HG02981 (cell line): ENCODE data around the gene PRMT7.

Source experiments
- ATAC-seq: cut with Tn5 transposase; IDR thresholded peaks from one replicate; pipeline ENCODE4 v1.9.1; 2021; ENCODE audit warnings: mild to moderate bottlenecking, moderate library complexity; ENCODE audit not compliant: unreplicated experiment

The PRMT7 gene

DNA sequence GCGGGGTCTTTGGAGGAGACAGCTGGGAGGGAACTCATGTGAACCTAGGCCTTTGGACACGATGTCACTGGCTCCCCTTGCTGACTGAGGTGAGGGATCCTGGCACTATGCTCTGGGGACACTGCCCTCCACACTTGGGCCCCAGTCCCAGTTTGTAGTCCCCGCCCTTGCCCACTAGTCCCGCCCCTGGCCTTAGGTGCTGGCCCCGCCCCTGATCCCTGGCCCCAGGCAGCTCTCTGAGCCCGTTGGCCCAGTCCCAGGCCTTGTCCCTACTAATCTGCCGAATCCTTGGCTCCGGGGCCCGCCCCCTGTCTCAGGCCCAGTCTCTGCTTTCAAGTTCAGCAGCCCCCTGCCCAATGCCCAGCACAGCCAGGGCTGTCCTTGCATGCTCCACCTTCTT, 76.5 kb downstream of the PRMT7 start:
- no peak for ATAC-seq

DNA sequence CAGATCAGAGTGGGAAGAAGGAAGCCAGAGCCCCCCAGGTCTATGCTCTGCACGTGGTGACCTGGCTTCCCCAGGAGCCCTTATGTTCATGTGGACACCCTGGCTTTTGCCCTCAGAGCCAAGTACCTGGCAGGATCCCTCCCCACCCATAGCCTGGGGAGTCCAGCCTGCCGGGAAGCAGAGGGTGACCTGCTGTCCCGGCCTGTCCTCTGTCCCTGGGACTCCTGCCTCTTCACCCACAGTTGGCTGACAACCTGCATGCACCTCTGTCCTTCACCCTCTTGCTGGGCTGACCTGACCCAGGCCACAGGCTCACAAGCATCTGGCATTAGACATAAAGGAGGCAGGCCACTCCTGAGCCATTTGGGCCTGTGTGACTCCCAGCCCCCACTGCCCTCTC, 77.3 kb downstream of the PRMT7 start:
- no peak for ATAC-seq

DNA sequence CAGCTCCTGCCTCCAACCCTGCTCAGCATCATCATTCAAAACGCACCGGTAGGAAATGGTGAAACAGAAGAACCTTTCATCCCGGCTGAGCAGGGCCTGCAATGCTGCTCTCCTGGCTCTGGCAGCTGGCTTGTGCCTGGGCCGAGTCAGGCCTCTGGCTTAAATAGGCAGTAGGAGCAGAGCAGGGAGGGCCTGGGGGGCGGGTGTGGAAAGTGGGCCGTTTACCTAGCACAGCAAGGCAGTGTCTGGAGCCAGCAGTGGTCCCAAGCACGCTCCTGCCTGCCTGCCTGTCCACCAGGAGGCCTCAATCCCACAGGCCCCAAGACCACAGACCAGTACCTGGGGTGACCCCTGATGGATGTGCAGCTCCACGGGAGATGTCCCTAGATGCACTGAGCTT, 78.2 kb downstream of the PRMT7 start:
- no peak for ATAC-seq

DNA sequence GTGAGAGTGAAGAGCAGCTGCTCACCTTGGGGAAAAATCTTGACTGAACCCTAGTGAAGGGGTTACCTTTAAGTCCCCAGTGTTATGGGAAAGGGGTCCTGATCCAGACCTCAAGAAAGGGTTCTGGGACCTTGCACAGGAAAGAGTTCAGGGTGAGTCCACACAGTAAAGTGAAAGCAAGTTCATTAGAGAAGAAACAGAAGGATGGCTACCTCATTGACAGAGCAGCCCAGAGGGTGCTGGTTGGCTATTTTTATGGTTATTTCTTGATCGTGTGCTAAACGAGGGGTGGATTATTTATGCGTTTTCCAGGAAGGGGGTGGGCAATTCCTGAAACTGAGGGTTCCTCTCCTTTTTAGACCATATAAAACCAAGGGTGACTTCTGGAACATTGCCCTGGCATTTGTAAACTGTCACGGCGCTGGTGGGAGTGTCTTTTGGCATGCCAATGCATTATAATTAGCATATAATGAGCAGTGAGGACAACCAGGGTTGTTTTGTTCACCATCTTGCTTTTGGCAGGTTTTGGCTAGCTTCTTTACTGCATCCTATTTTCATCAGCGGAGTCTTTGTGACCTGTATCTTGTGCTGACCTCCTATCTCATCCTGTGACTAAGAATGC, 79.0 kb downstream of the PRMT7 start:
- no peak for ATAC-seq

DNA sequence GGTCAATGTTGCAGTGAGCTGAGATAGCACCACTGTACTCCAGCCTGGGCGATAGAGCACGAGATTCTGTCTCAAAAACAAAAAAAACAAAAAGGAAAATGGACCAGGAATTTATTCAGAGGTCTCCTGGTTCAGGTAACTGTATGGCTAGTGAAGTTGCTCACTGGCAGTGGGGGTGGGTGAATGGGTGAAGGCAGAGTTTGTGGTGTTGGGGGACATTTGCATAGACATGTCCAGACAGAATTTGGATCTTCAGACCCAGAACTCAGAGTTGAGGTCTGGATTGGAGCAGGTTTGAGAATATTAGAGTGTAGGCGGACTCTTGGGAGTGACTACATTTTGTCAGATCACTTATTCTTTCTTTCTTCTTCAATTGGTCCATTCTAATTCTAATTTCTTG, 82.5 kb downstream of the PRMT7 start:
- ATAC-seq, result no peak

DNA sequence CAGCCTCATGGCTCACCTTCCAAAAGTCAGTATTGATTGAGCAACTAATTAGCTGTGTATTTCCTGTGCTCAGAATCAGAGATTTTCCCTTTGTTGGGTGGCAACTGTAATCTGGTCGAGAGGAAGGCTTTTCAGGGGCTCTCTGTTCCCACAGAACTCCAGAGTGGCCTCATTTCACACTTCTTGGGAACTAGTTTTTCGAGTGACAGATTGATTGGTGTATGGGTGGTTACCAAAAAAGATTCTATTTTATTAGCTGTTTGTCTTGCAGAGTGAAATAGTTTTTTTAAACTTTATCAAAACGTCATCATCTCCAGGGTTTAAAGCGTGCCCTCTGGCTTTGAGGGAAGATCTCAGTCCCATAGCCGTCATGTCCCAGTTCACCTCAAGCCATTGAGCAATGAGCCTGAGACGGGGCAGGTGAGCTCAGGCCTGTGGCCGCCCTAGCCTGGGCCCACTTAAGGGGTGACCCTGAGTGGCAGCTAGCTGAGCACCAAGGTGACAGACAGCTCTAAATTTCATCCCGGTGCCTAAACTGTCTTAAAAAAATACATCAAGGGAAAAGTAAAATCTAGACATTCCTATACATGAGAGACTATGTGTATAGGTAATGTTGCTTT, 84.5 kb downstream of the PRMT7 start:
- ATAC-seq, result no peak

DNA sequence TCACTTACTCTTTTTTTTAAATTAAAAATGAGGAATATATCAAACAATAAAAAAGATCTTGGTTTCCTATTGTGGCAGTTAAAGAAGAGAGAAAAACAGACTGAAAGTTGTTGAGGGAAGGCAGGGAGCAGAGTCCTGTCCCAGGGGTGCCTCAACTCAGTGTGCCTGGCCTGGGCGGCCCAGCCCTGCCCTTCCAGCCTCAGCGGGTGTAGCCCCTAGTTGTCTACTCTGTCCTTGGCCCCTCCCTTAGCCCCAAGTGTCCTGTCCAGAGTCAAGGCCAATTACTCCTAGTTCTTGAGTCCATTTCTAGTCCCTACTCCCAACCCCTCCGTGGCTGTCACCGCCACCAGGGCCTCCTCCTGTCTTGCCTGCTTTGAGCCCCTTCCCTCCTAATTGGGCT, 85.0 kb downstream of the PRMT7 start:
- ATAC-seq, result no peak

DNA sequence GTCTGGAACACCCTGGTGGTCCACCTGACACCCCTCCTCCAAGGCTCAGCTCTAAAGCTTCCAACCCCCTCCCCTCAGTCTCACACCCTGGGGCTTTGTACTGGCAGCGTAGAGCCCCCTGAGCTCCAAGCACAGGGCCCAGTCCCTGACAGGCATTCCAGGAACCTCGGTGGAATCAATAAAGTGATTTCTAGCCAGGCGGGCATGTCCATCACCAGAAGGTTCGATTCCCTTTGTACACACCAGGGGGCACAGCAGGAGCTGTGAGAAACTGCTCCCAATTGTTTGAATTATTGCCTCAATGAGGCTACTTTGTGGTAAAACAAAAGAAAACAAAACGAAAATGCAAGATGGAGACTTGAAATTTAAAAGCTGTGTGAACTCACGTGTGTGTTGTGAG, 85.7 kb downstream of the PRMT7 start:
- no peak for ATAC-seq

DNA sequence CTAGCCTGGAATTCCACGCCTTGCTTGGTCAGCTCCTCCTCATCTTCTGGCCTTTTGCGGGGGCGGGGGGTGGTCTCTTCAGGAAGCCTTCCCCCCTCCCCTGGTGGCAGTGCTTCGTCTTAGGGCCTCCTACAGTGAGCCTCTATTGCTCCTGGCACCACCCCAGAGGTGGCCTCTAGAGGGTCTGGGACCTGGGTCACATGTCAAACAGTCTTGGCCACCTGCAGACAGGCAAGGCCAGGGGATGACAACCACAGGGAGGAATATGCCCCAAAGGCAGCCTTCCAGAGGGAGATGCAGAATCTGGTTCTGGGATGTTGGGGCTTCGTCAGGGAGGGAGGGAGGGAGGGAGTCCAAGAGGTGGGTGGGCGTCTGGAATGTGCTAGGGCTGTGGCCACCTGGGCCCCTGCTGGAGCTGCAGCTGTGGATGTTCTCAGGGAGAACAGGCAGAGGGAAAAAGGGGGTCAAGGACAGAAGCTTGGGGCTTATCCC, 86.9 kb downstream of the PRMT7 start:
- ATAC-seq, result no peak

DNA sequence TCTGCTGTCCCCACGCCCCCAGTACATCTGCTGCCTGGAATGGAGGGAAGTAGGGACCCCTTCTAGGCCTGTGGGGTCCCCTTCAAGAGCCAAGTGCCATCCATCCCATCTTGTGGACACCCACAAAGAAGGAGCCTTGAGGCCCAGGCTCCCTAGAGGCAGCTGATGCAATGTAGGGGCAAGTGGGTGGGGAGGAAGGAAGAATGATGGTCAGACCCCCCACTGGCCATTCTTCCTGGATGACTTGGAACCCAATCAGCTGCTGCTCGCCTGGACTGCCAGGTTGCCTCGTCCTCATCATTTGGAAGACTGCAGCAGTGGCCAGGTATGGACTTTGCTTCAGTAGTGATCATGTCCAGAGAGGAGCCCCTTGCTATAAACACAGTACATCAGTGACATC, 88.6 kb downstream of the PRMT7 start:
- ATAC-seq, result no peak

DNA sequence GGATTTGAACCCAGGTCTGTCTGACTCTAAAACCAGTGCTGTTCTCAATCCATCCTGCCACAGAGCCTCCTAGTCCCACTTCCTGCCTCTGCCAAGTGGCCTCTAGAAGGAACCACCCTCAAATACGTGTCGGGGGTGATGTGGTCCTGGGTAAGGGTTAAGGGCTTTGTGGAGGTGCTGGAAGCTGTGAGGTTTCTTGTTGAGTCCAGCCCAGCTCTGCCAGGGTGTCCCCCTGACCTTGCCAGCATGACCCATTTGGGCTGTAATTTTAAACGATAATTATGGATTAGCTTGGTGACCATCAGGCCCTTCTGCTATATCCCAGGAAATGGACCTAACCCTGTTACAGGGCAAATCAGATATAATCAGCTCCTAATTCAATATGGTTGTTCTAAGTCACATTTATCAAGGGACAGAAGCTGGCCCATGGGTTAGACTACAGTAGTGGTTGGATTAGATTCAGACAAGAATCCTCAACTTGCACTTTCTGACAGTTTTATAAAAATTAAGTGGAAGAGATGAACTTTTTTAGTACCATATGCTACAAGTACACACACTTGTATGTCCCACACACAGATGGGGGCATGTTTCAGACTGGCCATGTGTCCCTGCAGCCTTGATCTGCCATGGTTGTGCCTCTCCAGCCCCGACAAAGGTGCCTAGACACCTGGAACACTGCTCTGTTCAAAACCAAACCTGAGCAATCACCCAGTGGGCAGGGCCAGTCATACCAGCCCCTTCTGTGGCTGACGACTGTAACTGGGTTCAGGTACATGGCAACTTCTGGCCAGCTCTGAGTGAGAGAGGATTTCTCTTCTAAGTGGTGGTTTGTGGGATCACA, 89.5 kb downstream of the PRMT7 start:
- no peak for ATAC-seq

DNA sequence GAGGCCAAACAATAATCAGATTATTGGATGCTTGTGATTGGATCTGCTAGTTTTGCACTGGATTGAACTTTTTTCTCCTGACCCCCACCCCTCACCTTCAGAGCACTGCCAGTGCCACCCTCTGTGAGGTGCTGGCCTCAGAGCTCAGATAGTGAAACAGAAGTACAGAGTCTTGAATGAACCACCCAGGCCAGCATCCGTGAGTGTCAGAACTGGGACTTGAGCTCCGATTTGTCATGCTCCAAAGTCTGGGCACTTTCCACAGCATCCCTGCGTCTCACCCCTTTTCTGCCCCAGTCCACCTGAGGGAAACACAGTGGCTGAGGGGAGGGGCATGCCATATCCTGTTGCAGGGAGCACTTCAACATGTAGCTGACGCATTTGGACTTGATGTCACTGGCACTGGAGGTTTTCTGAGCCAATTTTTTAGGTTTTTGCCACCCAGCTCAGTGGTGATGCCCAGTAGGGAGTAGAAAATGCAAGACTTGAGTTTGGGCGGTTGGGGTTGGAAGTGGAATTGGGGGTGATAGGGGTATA, 90.2 kb downstream of the PRMT7 start:
- no peak for ATAC-seq

DNA sequence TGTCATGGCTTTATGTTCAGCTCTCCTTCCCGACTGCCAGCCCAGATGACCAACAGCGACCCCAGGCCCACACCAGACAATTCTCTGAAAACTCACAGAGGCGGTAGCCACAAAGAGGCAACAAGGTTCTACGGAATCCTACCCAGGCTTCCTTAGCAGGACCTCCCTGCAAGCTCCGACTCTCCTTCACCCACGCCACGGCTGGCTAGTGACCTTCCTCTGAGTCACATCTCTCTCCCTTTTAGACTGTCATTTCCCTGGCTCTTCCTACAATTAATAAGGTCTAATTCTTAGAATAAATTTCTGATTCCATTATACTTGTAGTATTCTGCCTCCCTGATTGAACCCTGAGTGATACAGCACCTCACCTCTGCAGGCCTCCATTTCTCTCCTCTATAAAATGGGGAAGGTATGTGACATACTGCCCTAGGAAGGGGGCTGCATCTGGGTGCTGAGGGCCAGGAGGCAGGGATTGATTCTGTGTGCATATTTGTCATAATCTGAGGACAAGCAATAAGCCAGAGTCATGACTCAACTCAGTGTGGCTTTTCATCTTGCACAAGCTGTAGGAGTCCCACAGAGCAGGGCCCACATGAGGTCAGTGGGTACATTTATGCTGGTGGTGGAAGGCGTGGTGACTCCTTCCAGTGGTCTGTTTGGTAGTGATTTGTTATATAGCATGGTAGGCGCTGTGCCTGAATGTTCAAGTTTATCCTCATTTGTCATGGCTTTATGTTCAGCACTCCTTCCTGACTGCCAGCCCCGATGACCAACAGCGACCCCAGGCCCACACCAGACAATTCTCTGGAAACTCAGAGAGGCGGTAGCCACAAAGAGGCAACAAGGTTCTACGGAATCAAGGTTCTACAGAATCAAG, 91.3 kb downstream of the PRMT7 start:
- ATAC-seq, result no peak

DNA sequence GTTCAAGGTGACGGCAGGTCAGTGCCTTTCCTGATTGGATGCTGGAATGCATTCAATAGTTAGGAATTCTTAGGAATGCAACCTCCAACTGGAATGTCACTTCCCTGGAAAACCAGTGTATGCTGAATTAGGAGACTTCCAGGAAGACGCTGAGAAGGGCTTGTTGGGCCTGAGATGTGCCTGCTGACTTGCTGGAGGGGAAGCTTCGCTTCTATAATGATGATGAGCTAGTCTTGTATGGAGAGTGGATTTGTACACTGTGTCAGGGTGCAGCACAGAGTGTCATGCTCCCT, 91.9 kb downstream of the PRMT7 start:
- ATAC-seq, result no peak

DNA sequence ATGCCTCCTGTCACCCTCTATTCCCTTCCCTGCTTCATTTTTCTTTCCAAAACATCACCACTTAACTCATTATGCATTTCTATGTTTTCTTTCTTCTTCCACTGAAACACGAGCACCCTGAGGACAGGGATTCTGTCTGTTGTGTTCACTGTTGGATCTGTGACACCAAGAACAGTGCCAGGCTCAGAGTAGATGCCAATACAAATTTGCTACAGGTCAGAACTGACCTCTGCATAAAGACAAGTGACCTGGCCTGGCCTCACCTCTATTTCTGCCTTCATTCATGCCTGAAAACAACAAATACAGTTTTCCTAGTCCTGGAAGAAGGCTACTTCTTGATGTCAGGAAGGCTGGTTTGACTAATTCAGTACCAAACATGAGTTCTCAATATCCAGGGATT, 92.4 kb downstream of the PRMT7 start:
- no peak for ATAC-seq

DNA sequence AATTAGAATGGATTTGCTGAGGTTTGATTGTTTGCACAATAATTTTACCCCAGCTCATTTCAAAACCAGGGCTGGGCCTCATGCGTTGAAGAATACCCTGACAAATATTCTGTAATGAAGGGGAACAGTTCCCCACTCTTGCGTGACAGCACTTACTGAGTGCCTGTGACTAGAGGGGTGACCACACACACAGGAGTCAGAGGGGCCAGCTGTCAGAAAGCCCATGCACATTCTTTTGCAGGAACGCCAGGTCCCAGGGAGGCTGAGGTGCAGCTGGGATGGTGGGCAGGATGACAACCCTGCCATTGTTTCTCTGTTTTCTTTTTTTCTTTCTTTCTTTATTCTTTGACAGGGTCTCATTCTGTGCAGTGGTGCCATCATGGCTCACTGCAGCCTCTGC, 92.9 kb downstream of the PRMT7 start:
- no peak for ATAC-seq

DNA sequence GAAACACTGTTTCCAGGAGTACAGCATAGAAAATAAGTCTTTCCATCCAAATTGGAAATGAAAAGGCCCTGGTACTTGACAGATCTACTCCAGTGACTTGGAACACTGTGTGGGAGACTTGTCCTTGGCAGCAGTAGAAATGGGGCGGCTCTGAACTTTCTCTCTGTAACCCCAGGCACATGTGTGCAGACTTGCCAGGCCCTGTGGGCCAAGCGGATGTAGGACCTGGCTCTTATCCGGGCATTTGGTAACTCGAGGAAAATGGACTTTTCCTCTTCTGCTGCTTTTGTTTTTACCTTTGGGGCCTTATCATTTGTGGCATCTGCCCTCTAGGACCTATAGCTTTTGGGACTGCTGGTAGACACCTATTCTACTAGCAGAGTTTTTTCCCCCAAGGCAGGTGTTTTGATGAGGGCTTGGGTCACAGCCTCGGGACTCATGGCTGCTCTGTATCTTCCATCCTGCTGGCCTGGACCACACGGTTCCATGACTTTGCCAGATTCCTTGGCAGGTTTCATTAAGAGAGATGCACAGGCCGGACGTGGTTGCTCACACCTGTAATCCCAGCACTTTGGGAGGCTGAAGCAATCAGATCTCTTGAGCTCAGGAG, 94.0 kb downstream of the PRMT7 start:
- ATAC-seq, result no peak

DNA sequence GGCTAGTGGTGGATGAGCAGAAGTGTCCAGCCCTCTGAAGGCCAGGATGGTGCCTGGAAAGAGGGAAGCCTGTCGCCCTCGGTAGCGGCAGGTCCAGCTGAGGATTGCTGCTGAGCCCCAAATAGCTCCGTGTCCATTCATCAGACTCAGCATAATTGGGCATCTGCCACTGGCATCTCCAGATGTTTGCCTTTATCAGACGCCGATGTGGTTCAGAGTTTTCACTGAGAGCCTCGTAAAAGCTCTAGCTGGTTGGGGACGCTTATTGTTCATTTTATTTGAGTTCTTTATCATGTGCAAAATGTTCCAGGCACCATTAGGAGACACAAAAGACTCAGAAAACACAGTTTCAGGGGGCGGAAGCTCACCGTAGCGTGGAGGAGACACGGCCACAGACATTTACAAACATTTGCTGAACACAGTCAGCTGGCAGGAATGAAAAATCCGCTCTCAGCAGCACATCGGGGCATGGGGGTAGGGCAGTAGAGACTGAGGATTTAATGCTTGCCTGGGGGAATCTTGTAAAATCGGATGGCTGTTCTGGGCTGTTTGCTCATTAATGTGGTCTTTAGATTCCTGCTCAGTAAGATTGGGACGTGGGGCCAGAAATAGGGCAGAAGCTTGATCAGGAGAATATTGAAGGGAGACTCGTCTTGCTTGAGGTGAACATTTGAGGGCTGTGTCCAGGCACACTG, 95.8 kb downstream of the PRMT7 start:
- ATAC-seq, result no peak
